Upper lobe of right lung (tissue), 1 donor: ENCODE data around the gene PPP2R5C. TPM values are rescaled to one million over a fixed set of nuclear protein-coding genes. Genes with fewer than 3 reads are reported as not detected.

Source experiments
- ATAC-seq: fragments of 200-7000 bp; cut with Tn5 transposase; one replicate; pipeline ENCODE4 v1.9.1; 2020; ENCODE audit warnings: mild to moderate bottlenecking, moderate library complexity
- DNase-seq: peaks from one replicate; pipeline ENCODE4 v3.0.0-alpha.2; 2020
- H3K27ac ChIP-seq: fragments of 200-600 bp; one replicate; pipeline ENCODE4 v1.8.0; 2022
- H3K27me3 ChIP-seq: fragments of 200-600 bp; one replicate; pipeline ENCODE4 v1.8.0; 2022; ENCODE audit warnings: mild to moderate bottlenecking
- H3K36me3 ChIP-seq: fragments of 200-600 bp; one replicate; pipeline ENCODE4 v1.8.0; 2022
- H3K4me1 ChIP-seq: fragments of 200-600 bp; one replicate; pipeline ENCODE4 v1.8.0; 2022
- H3K4me3 ChIP-seq: fragments of 200-600 bp; one replicate; pipeline ENCODE4 v1.8.0; 2022; ENCODE audit warnings: mild to moderate bottlenecking
- H3K9me3 ChIP-seq: fragments of 200-600 bp; one replicate; pipeline ENCODE4 v1.8.0; 2022
- intact Hi-C: fragments of 100-400 bp; cut with DNase I; formaldehyde crosslinking; loops from one replicate; pipeline ENCODE4 v1.11.0; 2022
- total RNA-seq: library from RNA; stranded (reverse); fragmentation: NEBNext Ultra II Directional; extraction: Animal tissue kit (Norgen Biotek cat#: 25700); gene quantifications from one replicate; pipeline ENCODE4 v1.2.1, GENCODE V29; 2021
- TF ChIP-seq, protein P1 (sequence below): fragments of 200-600 bp; IDR thresholded peaks from one replicate; pipeline ENCODE4 v1.8.0; 2022; ENCODE audit warnings: antibody characterized with exemption
- donor health status: DM: no; HTN: yes; CAD: no; lungs with severe emphysema.

The PPP2R5C gene
- total RNA-seq, 1 donor from 2014 or later, result 165 TPM

DNA sequence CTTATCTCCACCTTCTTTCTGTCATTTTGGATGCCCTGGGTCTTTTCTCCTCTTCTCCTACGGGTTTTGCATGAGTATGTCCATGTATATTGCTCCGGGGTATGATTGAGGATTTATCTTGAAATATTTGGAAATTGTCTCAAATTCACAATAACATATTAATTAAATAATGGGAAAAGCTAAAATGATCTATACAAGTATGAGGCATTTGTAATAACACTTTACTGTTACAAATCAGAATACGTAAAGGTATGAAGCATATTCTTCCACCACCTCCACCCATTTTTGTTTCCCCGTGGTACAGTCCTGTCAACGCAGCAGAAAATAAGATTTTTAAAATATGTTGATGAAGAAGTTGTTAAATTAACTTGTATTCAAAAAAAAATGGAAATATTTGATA, 91.3 kb downstream of the PPP2R5C start:
- H3K9me3 ChIP-seq, result no peaks in the 10 kb centered on the region
- H3K4me3 ChIP-seq, result no peak overlapping the region
- H3K27me3 ChIP-seq, result no peaks in the 10 kb centered on the region
- ATAC-seq, result no peak
- peaks cover 54% of the 10 kb centered on the region for H3K4me1 ChIP-seq
- TF ChIP-seq, protein P1, sequence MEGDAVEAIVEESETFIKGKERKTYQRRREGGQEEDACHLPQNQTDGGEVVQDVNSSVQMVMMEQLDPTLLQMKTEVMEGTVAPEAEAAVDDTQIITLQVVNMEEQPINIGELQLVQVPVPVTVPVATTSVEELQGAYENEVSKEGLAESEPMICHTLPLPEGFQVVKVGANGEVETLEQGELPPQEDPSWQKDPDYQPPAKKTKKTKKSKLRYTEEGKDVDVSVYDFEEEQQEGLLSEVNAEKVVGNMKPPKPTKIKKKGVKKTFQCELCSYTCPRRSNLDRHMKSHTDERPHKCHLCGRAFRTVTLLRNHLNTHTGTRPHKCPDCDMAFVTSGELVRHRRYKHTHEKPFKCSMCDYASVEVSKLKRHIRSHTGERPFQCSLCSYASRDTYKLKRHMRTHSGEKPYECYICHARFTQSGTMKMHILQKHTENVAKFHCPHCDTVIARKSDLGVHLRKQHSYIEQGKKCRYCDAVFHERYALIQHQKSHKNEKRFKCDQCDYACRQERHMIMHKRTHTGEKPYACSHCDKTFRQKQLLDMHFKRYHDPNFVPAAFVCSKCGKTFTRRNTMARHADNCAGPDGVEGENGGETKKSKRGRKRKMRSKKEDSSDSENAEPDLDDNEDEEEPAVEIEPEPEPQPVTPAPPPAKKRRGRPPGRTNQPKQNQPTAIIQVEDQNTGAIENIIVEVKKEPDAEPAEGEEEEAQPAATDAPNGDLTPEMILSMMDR, result no peak
- intact Hi-C loops, result no loop called here
- no peak overlapping the region for H3K27ac ChIP-seq
- DNase-seq, result no peak
- peaks cover 9% of the 10 kb centered on the region for H3K36me3 ChIP-seq

DNA sequence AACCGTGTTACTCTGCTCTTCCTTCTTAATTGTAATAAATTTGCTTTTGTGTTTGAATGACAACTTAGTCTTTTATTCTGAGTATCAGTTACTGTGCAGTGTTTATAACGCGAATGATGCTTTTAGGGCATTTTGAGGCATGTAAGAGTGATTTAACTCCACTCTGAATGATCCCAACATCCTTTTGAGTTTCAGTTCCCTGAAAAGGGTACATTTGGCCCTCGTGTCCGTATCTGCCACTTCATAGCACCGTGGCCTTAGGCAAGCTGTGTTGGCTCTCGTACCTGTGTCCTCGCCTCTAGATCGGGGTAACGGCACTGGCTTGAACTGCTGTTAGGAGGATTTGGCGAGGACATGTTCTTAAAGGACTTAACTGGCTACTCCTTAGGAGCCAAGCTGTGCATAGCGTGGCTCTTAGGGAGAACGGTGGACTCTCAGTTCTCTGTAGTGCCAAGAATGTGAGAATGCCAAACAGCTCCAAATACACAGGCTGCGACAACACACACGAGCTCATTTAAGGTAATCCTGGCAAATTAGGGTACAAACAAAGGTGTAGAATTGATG, 92.0 kb downstream of the PPP2R5C start:
- ATAC-seq, result peak; percentile 59
- peaks cover 13% of the 10 kb centered on the region for H3K36me3 ChIP-seq
- peaks cover 58% of the 10 kb centered on the region for H3K4me1 ChIP-seq
- no peak overlapping the region for H3K4me3 ChIP-seq
- H3K27me3 ChIP-seq, result no peaks in the 10 kb centered on the region
- H3K9me3 ChIP-seq, result no peaks in the 10 kb centered on the region
- intact Hi-C loops, result no loop called here
- H3K27ac ChIP-seq, result no peak overlapping the region
- TF ChIP-seq, protein P1, result no peak
- DNase-seq, result no peak

GRCh38 chr14:101854366-101854765, 92.9 kb downstream of the PPP2R5C start:
- Histone ChIP-seq H3K36me3 (peaks cover 19% of the 10 kb centered on the region), H3K27me3 (no peaks in the 10 kb centered on the region), H3K27ac (peak overlapping the region; percentile 43), H3K4me1 (peaks cover 59% of the 10 kb centered on the region), H3K4me3 (no peak overlapping the region), H3K9me3 (no peaks in the 10 kb centered on the region)
- TF ChIP-seq, protein P1, result no peak
- DNase-seq (no peak), ATAC-seq (peak; percentile 75)
- intact Hi-C loops, result no loop called here

DNA sequence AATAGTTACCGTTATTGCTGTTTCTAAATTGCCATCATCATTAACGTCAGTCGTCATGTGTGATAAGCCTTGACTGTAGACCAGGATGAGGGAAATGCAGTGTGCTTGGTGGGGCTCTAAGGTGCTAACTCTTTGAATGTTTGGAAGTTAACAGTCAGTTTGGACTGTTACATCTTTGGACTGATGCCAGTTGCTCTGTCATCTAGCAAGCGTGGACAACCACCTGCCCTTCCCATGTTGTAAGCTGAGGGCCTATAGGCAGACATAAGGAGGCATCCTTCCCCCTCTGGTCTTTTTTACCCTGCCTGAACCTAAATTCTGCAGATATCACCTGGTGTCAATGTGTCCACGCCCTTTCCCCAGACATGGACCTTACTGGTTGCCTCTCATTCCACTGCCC, 94.4 kb downstream of the PPP2R5C start:
- Histone ChIP-seq H3K27ac (no peak overlapping the region), H3K4me3 (no peak overlapping the region), H3K36me3 (peaks cover 29% of the 10 kb centered on the region), H3K27me3 (no peaks in the 10 kb centered on the region), H3K4me1 (peaks cover 58% of the 10 kb centered on the region), H3K9me3 (no peaks in the 10 kb centered on the region)
- TF ChIP-seq, protein P1, result no peak
- ATAC-seq (no peak), DNase-seq (no peak)
- intact Hi-C loops, result no loop called here

GRCh38 chr14:101856536-101856935, 95.0 kb downstream of the PPP2R5C start:
- Histone ChIP-seq H3K36me3 (peaks cover 29% of the 10 kb centered on the region), H3K9me3 (no peaks in the 10 kb centered on the region), H3K27ac (no peak overlapping the region), H3K27me3 (no peaks in the 10 kb centered on the region), H3K4me3 (no peak overlapping the region), H3K4me1 (peaks cover 52% of the 10 kb centered on the region)
- TF ChIP-seq, protein P1, result no peak
- no peak for DNase-seq
- intact Hi-C loops, result no loop called here
- no peak for ATAC-seq

DNA sequence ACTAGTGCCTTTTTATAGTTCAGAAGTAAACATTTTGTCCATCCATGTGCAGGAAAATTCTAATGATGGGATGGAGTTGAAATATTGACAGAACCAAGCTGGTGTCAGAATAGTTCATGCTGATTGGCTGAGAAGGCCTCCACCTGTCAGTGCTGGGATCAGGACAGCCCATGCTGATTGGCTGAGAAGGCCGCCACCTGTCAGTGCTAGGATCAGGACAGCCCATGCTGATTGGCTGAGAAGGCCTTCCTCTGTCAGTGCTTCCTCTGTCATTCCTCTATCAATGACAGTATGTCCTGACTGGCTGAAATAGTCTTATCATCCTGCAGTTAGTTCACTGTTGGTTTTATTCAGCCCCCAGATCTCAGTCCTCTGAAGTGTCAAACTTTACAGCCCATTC, 95.7 kb downstream of the PPP2R5C start:
- Histone ChIP-seq H3K27ac (no peak overlapping the region), H3K4me1 (peaks cover 48% of the 10 kb centered on the region), H3K4me3 (no peak overlapping the region), H3K27me3 (no peaks in the 10 kb centered on the region), H3K36me3 (peaks cover 29% of the 10 kb centered on the region), H3K9me3 (no peaks in the 10 kb centered on the region)
- TF ChIP-seq, protein P1, result no peak
- DNase-seq (no peak), ATAC-seq (no peak)
- intact Hi-C loops, result no loop called here
